Measurements from ENCODE around the gene HIPK3.
"Not testable (repeated sequence)": the region's sequence is repeated elsewhere in the genome, so short reads cannot be mapped to it uniquely, and the experiment has no call there.

HIPK3 gene

DNA sequence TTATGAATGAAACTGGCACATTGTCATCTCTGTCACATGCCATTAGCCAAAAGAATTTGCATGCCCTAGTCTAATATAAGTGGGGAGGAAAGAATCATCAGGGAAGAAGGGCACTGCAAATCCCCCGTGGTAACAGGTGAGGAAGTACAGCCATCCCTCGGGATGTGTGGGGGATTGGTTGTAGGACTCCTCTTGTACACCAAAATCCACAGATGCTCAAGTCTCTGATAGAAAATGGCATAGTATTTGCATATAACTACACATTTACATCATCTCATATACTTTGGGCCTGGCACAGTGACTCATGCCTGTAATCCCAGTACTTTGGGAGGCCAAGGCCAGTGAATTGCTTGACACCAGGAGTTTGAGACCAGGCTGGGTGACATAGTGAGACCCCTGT, 109.7 kb downstream of the HIPK3 start:
- DNase-seq = no peak

DNA sequence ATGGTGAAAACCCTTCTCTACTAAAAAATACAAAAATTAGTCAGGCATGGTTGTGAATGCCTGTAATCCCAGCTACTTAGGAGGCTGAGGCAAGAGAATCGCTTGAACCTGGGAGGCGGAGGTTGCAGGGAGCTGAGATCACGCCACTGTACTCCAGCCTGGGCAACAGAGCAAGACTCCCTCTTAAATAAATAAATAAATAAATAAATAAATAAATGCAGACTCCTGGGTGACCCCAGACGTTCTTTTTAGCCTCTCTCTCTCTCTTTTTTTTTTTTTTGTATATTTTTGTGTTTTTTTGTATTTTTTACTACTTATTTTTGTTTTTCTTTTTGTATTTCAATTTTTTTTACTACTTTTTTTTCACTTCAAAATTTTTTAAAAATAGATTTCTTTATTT, 111.3 kb downstream of the HIPK3 start:
- not testable (repeated sequence) for DNase-seq

DNA sequence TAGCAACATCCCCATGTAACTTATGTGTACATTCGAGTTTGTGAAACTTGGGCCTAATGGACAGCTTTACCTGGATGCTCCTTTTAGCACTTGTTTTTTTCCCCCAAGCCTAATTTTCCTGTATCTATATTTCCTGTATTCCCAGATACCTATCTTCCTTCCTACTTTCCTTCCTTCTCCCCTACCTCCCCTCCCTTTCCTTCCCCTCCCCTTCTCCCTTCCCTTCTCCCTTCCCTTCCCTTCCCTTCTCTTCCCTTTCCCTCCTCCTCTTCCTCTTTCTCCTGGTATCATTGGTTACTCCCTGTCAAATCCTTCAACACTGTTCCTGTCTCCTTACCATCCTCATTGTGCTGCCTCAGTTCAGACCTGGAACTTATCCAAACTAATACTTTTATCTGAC, 111.8 kb downstream of the HIPK3 start:
- no peak for DNase-seq

DNA sequence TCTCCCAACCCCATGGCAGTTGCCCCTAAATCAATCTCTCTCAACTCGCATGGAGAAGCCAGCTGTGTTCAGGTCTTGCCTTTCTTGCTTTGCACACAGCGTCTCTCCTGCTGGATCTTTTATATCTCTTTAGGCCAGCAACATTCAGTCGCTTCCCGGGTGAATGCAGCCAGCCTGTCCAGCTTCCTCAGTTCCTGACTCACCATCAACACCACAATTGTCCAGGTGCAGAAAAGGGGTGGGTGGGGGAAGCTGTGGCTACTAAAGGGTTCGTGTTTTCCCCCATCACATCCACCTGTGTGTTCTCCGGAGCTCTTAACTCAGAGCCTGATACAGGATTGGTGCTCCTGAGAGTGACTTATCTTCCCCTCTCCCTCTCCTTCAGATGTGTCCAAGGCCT, 116.5 kb downstream of the HIPK3 start:
- no peak for DNase-seq

DNA sequence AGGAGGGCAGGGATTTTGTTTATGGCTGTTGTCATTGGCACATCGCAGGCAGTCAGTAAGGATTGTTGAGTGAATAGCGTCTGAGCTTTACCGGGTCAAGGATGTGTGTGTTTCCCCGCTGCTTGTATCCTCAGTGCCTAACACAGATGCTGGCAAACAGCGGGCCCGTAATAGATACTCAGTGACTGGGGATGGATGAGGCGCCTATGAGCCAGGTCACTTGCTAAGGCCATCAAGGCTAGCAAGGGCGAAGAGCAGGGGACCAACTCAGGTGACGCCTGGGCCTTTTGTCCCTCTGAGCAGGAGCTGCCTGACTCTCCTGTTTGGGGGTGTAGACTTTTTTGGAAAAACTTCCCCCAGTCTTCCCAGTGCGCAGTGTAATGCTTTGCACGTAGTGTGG, 118.1 kb downstream of the HIPK3 start:
- DNase-seq = no peak

DNA sequence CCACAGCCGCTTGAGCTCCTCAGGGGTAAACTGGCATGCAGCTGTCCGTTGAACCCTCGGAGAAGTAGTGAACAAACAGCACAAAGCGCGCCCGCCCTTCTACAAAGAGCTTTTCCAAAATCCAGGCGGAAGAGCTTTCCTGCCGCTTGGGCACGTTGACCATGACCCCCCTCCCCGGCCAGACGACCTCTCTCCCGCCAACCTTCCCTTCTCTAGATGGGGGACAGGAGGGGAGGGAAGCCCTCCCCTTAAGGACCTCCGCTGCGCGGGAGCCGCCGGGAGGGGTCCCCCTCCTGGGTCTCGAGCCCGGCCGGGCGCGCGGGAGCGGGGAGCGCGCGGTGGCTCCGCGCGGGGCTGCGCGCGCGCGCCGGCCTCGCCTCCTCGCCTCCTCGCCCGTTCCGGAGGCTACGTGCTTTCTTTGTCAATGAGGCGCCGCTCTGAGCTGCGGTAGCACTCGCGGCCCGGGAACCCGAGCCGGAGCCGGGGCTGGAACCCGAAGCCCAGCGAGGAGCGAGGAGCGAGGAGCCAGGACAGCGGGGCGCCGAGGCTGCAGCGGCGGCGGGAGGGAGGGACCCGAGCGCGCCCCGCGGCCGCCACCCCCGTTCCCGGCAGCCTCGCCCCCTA, 118.6 kb downstream of the HIPK3 start, which contains the start of gene KIAA1549L:
Gene KIAA1549L (plus strand): TSS at position 421 of the 624 bp plus-strand sequence.
- no peak for DNase-seq

DNA sequence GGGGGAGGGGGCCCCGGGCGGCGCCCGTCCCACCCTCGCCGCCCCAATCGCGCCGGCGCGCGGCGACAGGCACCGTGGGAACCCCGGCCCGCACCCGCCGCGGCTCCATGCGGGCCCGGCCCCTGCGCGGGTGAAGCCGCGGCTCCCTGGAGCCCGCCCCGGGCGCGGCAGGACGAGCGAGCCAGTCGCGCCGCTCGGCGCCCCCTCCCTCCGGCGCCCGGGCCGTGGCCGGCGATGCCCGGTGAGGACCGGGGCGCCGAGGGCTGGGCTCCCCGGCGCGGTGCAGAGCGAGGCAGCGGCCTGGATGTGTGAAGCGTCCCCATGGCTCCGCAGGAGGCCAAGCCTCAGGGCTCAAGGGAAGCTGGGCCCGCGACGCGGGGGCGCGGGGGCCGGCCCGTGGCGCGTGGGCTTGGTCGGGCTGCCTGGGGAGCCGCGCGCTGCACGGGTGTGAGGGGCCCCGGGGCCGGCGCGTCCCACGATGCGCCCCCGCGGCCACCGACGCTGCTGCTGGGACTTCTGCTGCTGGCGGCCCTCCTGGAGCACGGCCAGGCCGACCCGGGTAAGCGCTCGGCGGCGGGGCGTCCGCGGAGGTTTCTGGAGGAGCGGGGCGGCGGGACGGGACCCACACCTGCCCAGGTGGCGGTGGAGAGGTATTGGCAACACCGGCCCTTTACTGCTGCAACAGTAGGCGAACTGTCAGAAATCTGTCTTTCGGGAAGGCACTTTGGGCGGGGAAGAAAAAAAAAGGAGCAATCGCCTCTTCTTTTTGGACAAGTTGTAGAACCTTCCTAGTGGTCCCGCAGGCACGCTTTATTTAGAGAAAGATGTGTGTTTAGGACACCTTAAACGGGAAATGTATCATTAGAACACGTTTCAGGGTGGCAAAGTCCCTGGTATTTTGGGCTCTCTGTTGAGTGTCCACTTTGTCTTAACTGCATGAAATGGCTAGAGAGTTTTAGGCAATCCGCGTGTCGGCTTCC, 119.4 kb downstream of the HIPK3 start:
- no peak for DNase-seq

DNA sequence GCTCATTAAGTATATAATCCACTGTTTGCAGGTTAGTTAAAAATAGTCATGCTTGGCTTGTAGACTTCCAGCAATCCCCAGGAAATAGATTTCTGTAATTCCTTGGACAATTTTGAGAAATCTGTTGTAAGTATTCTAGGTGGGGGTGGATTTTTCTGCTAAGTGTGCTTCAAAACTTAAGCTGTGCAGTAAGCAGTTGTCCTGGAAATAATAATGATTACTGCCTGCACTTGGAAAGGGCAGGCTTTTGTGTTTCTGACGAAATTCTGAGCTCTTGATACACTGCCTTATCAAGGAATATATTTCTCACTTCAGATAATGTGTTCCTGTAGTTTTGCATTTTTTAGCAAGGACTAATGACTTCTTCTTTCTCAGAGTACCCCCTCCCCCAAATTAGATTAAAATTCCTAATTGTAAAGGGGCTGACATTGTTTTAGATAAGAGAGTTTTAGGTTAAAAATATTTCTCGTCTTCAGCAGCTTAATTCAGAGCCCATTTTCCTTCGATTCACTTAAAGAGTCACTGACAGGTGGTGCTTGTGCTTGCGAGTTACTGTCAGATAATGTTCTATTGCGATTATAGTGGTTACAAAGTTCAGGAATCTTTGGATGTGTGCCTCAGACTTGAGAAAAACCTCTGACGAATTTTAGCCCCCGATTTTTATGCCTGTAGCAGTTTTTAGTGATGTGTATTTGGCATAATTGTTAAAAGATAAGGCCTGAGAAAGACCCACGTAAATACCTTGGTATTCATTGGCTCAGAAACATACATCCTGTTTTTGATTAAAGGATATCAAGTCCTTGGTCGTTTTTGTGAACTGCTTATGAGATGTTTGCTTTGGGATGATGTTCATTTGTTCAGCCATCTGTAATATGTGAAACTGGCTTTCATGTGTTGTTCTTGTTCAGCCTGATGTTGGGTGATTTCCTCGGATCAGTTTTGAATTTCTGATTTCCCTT, 120.5 kb downstream of the HIPK3 start:
- DNase-seq = no peak

DNA sequence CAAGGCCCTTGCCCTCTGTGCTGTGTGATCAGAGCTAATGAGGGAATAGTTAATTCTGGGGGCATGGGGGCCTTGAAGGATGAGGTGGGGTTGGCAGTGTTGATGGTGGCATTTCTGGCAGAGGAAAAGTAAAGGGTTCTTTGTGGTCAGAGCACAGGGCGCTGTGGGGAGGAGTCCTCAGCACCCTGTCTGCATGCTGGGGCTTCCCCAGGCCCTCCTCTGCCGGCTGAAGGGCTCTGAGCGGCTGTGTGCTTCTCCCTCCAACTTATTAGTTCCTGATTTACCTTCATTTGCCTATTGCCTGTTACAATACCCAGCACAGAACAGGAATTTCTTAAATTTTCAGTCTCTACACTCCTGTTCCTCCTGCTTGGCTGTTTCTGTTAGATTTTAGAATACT, 122.8 kb downstream of the HIPK3 start:
- no peak for DNase-seq

DNA sequence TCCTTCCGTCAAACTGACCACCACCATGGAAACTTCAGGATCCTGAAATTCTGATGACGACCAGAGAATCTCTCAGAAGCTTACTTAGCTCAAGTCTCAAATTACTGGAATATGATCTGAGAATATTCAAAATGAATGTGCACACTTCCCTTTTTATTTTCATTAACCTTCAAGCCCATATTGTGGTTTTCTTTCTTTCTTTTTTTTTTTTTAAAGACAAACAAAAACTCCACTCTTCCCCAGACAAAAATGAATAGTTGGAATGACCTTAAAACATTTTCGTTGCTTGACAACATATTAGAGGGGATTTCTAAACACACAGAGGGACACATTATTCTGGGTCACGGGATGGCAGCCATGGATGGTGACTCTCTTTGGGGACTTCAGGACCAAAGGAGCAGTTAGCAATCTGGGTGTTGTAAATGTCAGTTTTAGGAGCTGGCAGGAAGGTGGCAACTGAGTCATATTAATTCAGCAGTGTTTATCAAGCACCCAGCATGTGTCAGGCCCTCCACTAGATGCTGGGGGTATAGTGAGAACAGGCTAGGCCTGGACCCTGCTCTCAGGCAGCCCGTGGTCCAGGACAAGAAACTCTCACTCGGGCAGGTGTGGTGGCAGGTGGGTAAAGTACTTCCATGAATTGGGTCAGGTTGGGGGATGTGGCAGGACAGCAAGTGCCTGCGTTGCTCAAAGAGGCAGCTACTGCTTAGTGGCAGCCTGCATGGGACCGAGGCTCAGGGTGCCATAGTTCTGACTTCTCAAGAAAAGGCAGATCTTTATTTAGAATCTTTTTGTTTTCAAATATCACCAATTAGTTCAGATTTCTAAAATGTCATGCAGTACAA, 126.1 kb downstream of the HIPK3 start:
- DNase-seq = no peak

DNA sequence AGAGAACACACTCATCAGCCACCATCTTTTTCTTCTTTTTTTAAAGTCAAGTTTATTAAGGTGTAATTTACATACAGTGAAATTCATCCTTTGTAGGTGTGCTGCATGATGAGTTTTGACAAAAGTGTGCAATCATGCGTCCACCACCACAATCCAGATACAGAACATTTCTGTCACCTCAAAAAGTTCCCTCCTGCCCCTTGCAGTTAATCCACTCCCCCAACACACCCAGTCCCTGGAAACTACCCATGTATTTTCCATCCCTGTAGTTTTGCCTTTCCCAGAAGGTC, 126.7 kb downstream of the HIPK3 start:
- no peak for DNase-seq

DNA sequence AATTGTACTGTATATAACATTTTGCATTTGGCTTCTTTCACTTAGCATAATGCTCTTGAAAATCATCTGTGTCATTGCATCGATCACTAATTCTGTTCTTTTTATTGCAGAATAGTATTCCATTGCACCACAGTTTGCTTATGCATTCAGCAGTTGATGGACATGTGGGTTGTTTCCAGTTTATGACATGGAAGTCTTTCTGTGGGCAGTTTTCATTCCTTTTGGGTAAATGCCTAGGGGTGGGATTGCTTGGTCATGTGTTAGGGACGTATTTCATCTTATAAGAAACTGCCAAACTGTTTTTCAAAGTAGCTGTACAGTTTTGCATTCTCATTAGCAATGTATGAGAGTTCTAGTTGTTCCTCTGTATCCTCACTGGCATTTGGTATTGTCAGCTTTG, 127.0 kb downstream of the HIPK3 start:
- no peak for DNase-seq

DNA sequence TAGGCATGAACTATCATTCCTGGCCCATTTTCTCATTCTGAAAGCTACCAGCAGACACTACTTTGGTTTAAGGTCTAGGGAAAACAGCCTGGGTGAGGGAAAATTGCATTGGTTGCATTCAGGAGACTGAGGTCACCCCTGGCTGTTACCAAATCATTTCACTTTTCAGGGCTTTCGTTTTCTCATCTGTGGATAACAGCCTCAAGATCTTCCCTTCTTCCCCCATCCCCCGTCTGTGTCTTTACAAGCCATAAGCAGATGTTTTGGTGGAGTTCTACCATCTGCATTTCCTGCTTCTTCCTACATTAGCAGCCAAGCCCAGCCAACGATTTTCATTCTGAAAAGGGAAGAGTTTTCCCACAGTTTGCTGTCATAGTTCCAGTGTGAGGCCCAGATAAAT, 130.4 kb downstream of the HIPK3 start:
- no peak for DNase-seq

DNA sequence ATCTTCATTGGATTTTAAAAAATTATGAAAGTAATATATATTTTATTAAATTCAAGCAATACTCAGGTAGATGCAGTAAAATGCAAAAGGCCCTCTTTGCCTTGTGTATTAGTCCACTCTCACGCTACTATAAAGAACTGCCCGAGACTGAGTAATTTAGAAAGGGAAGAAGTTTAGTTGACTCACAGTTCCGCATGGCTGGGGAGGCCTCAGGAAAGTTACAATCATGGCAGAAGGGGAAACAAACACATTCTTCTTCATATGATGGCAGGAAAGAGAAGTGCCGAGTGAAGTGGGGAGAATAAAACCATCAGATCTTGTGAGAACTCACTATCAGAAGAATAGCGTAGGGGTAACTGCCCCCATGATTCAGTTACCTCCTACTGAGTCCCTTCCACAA, 130.8 kb downstream of the HIPK3 start:
- no peak for DNase-seq

DNA sequence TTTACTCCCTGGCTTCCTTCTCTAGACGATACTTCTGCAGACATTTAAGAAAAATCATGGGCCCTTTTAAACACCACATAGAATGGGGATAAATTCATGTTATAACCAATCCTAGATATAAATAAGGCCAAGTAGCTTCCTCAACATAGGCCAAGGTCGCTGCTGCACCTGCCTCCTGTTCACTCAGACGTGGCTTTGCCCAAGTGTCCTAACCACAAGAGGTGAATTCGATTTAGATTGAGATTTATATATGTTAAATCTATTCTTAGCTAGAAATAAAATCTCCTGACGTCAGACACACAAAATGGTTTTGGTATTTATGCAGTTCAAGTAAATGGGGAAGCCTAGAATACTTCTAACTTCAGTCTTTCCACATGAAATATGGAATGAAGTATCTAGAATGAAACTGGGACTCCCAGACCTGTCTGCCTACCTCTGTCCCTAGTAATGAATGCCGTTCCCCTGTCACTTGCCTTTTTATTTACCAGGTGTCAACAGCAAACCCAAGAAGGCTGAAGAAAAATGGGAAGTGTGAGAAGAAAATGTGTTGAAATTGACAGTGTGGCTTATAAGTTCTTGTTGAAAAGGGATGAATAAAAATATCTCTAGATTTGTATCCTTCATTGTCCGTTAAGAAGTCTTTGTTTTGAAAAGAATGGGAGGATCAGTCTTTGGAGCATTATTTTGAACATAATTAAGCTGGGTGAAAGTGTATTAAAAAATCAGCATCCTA, 131.8 kb downstream of the HIPK3 start:
- DNase-seq = no peak

DNA sequence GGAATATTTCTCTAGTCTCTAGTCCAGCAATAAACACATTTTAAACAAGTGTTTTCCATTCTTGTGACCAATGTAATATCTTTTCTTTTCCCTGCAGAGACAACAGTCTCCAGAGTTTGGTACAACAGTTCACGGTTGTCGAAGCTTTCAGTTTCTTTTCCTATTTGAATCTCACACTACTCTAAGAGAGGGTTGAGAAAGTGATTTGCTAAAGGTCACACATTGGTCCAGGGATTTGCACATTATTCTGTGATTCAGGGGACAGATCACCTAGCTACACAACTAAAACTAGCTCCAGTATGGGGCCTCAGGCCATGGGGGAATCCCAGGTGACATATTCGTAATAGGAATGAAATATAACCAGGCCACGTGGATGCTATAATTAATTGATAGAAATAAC, 132.5 kb downstream of the HIPK3 start:
- DNase-seq = no peak

DNA sequence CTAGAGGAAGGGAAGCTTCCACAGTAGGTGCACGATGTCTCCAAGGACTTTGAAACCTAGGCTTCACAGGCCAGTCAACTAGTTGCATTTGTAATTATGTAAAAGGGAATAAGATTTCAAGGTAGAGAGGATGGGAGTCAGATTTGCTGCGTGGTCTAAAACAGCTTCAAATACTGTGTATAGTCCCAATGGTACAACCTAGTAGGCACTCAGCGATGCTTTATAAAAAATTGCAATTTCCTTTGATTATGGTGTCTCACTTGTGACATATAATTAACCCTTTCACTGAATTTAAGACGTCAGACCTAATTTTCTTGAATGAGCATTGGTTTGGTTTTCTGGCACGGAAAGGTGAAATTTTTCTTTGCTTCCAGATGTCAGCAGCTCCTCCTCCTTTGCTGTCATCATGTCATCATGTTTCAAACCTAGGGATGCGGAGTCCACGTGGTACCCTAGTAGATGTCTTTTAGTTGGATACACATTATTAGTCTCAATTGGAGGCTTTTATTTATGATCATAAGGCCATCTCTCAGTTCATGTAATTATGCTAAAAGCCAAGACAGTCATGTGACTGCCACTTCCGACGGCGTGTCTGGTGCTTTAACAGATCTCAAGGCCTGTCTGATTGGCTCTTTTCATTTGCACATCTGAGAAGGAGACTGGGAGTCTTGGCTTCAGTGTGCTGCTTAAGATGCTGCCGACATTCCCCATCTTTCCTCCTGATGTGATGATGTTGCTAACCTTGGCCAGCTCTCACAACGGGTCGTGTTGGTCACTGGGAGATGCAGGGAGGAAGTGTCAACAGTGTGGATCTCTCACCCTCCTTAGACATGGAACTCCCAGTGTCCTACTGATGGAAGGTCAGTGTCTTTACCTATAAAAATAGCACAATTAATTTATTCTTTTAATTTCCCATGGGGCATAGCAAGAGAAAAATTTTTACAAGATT, 134.0 kb downstream of the HIPK3 start:
- no peak for DNase-seq

DNA sequence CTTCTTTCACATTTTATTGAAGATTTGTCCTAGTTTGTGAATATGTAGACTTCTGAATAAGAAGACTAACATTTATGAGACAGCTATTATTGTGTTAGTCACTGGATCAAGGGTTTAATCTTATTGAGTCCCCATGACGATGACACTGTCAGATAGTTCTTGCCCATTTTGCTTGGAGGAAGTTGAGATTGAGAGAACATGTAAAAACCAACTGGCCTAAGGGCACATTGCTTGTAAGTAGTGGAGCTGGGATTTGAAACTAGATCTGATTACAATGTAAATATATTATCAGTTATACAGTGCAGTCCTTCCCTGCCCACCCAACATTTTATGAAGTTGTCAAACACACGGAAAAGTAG, 134.7 kb downstream of the HIPK3 start:
- no peak for DNase-seq

DNA sequence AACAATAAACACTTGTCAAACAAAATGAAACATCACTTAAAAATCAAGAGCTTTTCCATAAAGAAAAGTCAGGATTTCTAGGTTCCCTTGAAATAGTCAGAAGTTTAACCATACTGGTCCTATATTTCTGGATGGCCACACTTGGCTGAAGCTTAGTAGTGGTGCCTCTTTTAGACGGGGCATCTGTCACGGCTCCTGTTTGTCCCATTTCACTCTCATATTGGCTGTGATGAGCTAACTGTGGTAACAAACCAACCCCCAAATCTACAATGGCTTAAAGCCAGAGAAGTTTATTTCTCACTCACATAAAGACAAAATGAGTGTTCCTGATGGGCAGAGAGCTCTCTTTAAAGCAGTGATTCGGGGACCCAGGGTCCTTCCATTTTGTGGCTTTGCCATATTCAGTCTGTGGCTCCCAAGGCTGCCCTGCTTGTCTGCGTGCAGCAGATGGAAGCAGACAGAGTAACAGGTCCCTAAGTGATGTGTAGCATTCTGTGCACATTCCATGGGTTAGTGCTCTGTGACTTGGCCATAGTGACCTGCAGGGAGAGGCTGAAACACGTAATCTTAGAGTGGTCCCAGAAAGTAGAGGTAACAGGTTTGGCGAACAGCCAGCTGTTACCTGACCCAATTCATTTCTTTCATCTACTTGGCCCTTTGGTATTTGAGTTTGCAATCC, 137.4 kb downstream of the HIPK3 start:
- DNase-seq = no peak

DNA sequence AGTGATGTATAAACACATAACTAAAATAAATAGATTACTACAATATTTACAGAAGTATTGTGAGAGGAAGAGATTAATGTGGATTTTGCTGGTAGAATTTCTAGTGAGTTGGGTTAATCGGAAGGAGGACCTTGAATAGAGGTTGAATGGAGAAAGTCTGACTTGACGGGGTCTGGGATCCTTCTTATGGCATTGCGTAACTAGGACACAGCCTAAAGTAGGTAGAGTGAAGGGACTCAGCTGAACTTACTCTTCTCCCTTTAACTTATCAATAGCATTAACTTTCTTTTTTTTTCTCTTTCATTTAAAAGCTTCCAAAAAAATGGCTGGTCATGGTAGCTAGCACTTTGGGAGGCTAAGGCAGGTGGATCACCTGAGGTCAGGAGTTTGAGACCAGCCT, 139.2 kb downstream of the HIPK3 start:
- no peak for DNase-seq
